ENCODE results near the gene CACNA1D.
"Not testable (repeated sequence)": the region's sequence is repeated elsewhere in the genome, so short reads cannot be mapped to it uniquely, and the experiment has no call there.

The CACNA1D gene

DNA sequence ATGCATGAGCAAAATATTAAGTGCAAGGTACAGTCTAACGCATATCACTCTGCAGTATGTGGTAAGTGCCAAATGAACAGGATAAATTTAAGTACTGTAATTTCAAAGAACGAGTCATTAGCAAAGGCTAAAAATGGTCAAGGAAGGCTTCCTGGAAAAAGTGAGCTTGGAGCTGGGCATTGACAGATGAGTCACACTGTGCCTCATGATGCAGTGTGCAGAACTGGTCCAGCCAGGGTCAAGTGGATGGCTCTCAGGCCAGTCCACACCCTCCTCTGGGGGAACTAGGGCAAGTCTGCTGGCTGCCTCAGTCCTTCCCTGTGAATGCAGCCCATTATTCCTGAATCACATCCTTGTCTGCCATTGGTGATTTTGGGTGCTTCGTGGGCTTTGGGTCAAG is 76.3 kb downstream of the CACNA1D start:
- H3K79me2 ChIP-seq (ENCODE audit: control insufficient read depth, insufficient read depth, low read length, unreplicated experiment), result no peaks in the 10 kb centered on the region
- no peak overlapping the region for H3K4me3 ChIP-seq (ENCODE audit: low read depth, low read length)
- no peaks in the 10 kb centered on the region for H3K4me1 ChIP-seq (ENCODE audit: control insufficient read depth, insufficient read depth, low read length, unreplicated experiment)
- 0 out of 2 replicates have a peak, but pooled peaks cover 5% of the 10 kb centered on the region for H3K27me3 ChIP-seq (ENCODE audit: insufficient read depth, low read length)
- no peaks in the 10 kb centered on the region for H3K36me3 ChIP-seq (ENCODE audit: insufficient read depth, low read length)
- no peak overlapping the region for H3K27ac ChIP-seq (ENCODE audit: low read depth, low read length)
- no peak overlapping the region for H2AFZ ChIP-seq (ENCODE audit: low read length, unreplicated experiment)

DNA sequence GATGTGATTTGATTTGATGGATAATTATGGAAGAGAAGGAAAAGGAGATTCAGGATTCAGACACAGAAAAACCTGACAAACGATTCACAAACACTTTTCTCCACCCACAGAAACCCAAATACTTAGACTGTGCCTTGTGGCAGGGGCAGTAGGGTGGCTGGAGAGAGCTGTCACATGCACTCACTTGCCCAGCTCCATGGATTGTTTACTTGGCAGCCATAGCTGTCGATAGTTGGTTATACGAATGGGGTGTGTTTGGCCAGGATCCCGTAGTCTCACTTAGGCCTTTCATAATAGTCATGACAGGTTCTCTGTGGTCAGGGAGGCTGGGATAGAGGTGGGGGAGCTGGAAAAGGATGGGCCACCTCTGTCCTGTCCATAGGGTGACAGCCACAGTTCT is 76.9 kb downstream of the CACNA1D start:
- no peak overlapping the region for H2AFZ ChIP-seq (ENCODE audit: low read length, unreplicated experiment)
- H3K27me3 ChIP-seq (ENCODE audit: insufficient read depth, low read length), result 0 out of 2 replicates have a peak, but pooled peaks cover under 1% of the 10 kb centered on the region
- no peak overlapping the region for H3K4me3 ChIP-seq (ENCODE audit: low read depth, low read length)
- no peaks in the 10 kb centered on the region for H3K4me1 ChIP-seq (ENCODE audit: control insufficient read depth, insufficient read depth, low read length, unreplicated experiment)
- H3K27ac ChIP-seq (ENCODE audit: low read depth, low read length), result no peak overlapping the region
- H3K79me2 ChIP-seq (ENCODE audit: control insufficient read depth, insufficient read depth, low read length, unreplicated experiment), result no peaks in the 10 kb centered on the region
- no peaks in the 10 kb centered on the region for H3K36me3 ChIP-seq (ENCODE audit: insufficient read depth, low read length)

DNA sequence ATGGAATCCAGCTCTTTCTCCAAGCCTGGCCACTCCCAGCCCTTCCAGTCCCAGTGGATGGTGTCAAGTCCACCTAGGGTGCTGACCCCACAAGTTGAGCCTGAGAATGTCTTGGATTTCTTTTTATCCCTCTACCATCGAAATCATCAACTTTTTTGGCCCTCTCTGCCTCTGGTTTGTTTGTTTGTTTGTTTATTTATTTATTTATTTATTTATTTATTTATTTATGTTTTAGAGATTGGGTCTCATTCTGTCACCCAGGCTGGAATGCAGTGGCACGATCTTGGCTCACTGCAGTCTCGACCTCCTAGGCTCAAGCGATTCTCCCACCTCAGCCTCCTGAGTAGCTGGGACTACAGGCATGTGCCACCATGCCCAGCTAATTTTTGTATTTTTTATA is 77.8 kb downstream of the CACNA1D start:
- H3K79me2 ChIP-seq (ENCODE audit: control insufficient read depth, insufficient read depth, low read length, unreplicated experiment); H3K4me1 ChIP-seq (ENCODE audit: control insufficient read depth, insufficient read depth, low read length, unreplicated experiment); H3K27ac ChIP-seq (ENCODE audit: low read depth, low read length); H2AFZ ChIP-seq (ENCODE audit: low read length, unreplicated experiment); H3K36me3 ChIP-seq (ENCODE audit: insufficient read depth, low read length); H3K27me3 ChIP-seq (ENCODE audit: insufficient read depth, low read length); H3K4me3 ChIP-seq (ENCODE audit: low read depth, low read length): not testable (repeated sequence)

DNA sequence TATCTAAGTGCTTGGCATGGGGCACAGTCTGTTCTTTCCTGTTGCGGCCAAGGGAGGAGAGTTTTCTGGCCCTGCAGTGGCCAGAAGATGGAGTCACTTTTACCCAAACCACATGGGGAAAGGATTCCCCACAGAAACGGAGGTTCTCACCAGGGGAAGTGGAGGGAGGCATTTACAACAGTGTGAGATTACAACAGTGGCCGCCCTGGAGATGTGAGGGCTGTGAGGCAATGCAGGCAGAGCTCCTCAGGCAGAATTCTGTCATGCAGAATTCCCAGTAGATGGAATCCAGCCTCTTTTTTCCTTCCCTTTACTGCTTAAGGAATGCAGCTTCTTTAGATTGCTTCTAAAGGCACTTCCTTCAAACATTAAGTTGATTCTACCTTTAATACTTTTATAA is 83.1 kb downstream of the CACNA1D start:
- no peaks in the 10 kb centered on the region; the same call in 1 of the 2 replicates for H3K27me3 ChIP-seq (ENCODE audit: insufficient read depth, low read length)
- no peak overlapping the region for H3K27ac ChIP-seq (ENCODE audit: low read depth, low read length)

DNA sequence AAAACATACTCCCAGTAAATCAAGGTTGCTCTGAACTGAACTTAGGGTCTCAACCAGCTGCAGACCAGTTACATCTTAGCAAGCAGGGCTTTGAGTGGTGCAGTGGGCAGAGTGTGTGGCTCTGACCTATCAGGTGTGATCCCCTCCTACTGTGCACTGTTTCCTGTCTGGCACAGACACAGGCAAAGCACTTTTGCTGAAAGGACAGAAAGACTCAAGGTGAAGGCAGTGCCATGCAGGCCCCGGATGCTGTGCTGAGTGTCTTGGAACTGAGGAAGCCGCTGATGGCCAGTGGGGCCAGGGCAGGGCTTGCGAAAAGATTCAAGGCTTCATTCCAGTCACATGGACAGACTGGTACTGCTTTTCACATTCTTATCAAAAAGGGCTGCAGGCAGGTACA is 85.2 kb downstream of the CACNA1D start:
- Histone ChIP-seq H2AFZ (ENCODE audit: low read length, unreplicated experiment) (no peak overlapping the region), H3K79me2 (ENCODE audit: control insufficient read depth, insufficient read depth, low read length, unreplicated experiment) (no peaks in the 10 kb centered on the region), H3K4me3 (ENCODE audit: low read depth, low read length) (no peak overlapping the region), H3K36me3 (ENCODE audit: insufficient read depth, low read length) (no peaks in the 10 kb centered on the region), H3K27me3 (ENCODE audit: insufficient read depth, low read length) (peaks cover 10% of the 10 kb centered on the region; the same call in 1 of the 2 replicates), H3K4me1 (ENCODE audit: control insufficient read depth, insufficient read depth, low read length, unreplicated experiment) (no peaks in the 10 kb centered on the region), H3K27ac (ENCODE audit: low read depth, low read length) (no peak overlapping the region)

More for the DNA sequence above, 83.1 kb downstream of the CACNA1D start:
- H3K36me3 ChIP-seq (ENCODE audit: insufficient read depth, low read length), result no peaks in the 10 kb centered on the region
- no peak overlapping the region for H3K4me3 ChIP-seq (ENCODE audit: low read depth, low read length)
- no peak overlapping the region for H2AFZ ChIP-seq (ENCODE audit: low read length, unreplicated experiment)
- H3K4me1 ChIP-seq (ENCODE audit: control insufficient read depth, insufficient read depth, low read length, unreplicated experiment), result no peaks in the 10 kb centered on the region
- no peaks in the 10 kb centered on the region for H3K79me2 ChIP-seq (ENCODE audit: control insufficient read depth, insufficient read depth, low read length, unreplicated experiment)

DNA sequence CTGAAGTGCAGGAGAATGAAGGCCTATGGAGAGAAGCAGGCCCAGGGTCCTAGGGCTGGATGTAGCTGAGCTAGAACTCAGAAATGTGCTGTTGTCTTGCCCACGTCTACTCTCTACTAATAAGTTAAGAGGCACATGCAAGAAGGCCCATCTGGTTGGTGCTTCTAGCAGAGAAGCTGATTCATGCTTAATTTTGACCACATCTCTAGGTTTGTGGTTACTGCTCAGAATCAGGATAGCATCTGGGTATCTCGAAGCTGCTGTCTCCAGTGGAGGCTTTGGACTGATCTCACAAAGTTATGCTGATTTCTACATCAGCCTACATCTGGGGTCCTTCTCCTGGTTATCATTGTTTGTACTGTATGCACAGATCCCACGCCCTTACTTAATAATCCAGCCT is 87.3 kb downstream of the CACNA1D start:
- Histone ChIP-seq H3K79me2 (ENCODE audit: control insufficient read depth, insufficient read depth, low read length, unreplicated experiment) (no peaks in the 10 kb centered on the region), H2AFZ (ENCODE audit: low read length, unreplicated experiment) (no peak overlapping the region), H3K27me3 (ENCODE audit: insufficient read depth, low read length) (peaks cover 10% of the 10 kb centered on the region; the same call in 1 of the 2 replicates), H3K27ac (ENCODE audit: low read depth, low read length) (no peak overlapping the region), H3K4me3 (ENCODE audit: low read depth, low read length) (no peak overlapping the region), H3K4me1 (ENCODE audit: control insufficient read depth, insufficient read depth, low read length, unreplicated experiment) (no peaks in the 10 kb centered on the region), H3K36me3 (ENCODE audit: insufficient read depth, low read length) (no peaks in the 10 kb centered on the region)

DNA sequence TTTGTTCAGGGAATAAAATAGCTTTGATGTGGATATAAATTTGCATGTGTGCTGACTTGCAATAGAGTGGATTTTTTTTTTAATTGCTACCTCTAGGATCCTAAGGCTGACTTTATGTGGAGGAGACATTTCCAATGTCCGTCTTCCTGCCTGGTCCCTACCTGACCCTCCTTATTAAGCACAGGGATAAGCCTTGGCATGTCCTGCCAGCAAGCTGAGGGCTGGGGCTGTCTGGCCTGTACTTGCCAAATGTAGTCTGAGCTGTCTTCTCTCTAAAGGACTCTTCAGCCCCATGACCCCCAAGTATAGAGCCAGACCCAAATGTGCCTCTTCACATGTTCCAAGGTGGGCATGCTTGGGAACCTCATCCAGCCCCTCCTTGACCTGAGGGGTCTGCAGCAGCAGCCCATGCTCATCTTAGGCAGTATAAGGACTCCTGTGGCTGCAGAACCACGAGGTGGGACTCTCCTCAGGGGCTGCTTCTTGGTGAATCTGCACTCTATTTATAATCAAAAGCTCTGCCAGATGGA is 88.8 kb downstream of the CACNA1D start:
- no peaks in the 10 kb centered on the region for H3K4me1 ChIP-seq (ENCODE audit: control insufficient read depth, insufficient read depth, low read length, unreplicated experiment)
- no peak overlapping the region for H2AFZ ChIP-seq (ENCODE audit: low read length, unreplicated experiment)
- no peak overlapping the region for H3K27ac ChIP-seq (ENCODE audit: low read depth, low read length)
- no peak overlapping the region for H3K4me3 ChIP-seq (ENCODE audit: low read depth, low read length)
- H3K79me2 ChIP-seq (ENCODE audit: control insufficient read depth, insufficient read depth, low read length, unreplicated experiment), result no peaks in the 10 kb centered on the region
- H3K27me3 ChIP-seq (ENCODE audit: insufficient read depth, low read length), result peaks cover 10% of the 10 kb centered on the region; the same call in 1 of the 2 replicates
- no peaks in the 10 kb centered on the region for H3K36me3 ChIP-seq (ENCODE audit: insufficient read depth, low read length)

DNA sequence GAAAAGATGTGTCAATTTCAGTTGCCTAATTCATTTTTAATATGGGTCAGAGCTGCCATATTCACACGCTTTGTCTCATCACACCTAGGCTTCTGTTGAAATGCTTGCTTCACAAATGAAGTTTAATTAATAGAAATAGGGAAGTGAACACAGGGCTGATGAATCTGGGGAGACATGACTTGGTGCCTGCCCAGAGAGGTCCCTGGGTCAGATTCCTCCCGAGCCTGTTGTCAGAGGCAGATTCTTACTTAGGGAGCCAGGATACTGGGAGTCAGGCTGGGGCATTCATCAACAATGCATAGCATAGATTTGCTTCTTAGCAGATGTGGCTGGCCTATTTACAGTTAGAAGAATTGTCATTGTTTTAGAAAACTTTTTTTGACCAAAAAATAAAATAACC is 90.6 kb downstream of the CACNA1D start:
- Histone ChIP-seq H3K4me1 (ENCODE audit: control insufficient read depth, insufficient read depth, low read length, unreplicated experiment) (no peaks in the 10 kb centered on the region), H3K4me3 (ENCODE audit: low read depth, low read length) (no peak overlapping the region), H2AFZ (ENCODE audit: low read length, unreplicated experiment) (no peak overlapping the region), H3K27me3 (ENCODE audit: insufficient read depth, low read length) (peaks cover 10% of the 10 kb centered on the region; the same call in 1 of the 2 replicates), H3K36me3 (ENCODE audit: insufficient read depth, low read length) (no peaks in the 10 kb centered on the region), H3K79me2 (ENCODE audit: control insufficient read depth, insufficient read depth, low read length, unreplicated experiment) (no peaks in the 10 kb centered on the region), H3K27ac (ENCODE audit: low read depth, low read length) (no peak overlapping the region)

DNA sequence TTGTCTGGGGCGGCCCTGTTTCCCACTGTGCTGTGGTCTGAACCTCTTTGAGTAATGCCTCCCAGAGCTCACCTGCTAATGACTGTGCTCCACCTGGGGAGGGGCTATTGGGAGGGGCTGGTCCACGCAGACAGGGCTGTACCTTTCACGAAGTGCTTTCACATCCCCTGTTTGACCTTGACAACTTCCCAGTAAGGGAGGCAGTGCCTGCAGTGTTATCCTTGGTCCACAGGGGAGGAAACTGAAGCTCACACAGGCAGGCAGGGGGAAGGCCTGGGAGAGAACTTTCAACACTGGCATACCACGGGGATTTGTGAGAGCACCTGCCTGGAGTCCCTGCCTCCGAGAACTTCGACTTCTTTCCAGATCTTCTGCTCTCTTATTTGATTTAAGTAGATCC is 91.2 kb downstream of the CACNA1D start:
- Histone ChIP-seq H2AFZ (ENCODE audit: low read length, unreplicated experiment) (no peak overlapping the region), H3K4me3 (ENCODE audit: low read depth, low read length) (no peak overlapping the region), H3K36me3 (ENCODE audit: insufficient read depth, low read length) (no peaks in the 10 kb centered on the region), H3K27me3 (ENCODE audit: insufficient read depth, low read length) (0 out of 2 replicates have a peak, but pooled peaks cover 10% of the 10 kb centered on the region), H3K4me1 (ENCODE audit: control insufficient read depth, insufficient read depth, low read length, unreplicated experiment) (no peaks in the 10 kb centered on the region), H3K27ac (ENCODE audit: low read depth, low read length) (no peak overlapping the region), H3K79me2 (ENCODE audit: control insufficient read depth, insufficient read depth, low read length, unreplicated experiment) (no peaks in the 10 kb centered on the region)

DNA sequence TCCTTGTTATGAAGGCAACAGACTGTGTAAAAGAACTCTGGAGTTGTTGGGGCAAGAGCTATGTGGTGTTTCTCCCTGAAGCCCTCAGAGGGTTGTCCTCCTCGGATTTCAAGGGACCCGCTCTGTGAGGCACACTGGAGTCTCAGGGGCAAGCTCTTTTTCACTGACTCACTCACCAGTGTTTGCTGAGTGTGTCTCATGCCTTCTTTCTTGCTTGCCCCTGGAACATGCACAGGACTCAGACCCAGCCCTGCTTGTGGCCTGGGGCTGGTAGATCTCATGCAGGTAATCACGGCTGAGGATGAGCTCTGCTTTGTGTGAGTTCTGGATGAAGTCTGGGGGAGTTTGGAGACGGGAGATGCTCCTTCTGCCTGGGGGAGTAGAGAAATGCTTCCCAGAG is 93.7 kb downstream of the CACNA1D start:
- Histone ChIP-seq H3K27ac (ENCODE audit: low read depth, low read length) (no peak overlapping the region), H3K79me2 (ENCODE audit: control insufficient read depth, insufficient read depth, low read length, unreplicated experiment) (no peaks in the 10 kb centered on the region), H3K4me1 (ENCODE audit: control insufficient read depth, insufficient read depth, low read length, unreplicated experiment) (no peaks in the 10 kb centered on the region), H3K36me3 (ENCODE audit: insufficient read depth, low read length) (no peaks in the 10 kb centered on the region), H2AFZ (ENCODE audit: low read length, unreplicated experiment) (no peak overlapping the region), H3K4me3 (ENCODE audit: low read depth, low read length) (no peak overlapping the region), H3K27me3 (ENCODE audit: insufficient read depth, low read length) (0 out of 2 replicates have a peak, but pooled peaks cover 4% of the 10 kb centered on the region)

DNA sequence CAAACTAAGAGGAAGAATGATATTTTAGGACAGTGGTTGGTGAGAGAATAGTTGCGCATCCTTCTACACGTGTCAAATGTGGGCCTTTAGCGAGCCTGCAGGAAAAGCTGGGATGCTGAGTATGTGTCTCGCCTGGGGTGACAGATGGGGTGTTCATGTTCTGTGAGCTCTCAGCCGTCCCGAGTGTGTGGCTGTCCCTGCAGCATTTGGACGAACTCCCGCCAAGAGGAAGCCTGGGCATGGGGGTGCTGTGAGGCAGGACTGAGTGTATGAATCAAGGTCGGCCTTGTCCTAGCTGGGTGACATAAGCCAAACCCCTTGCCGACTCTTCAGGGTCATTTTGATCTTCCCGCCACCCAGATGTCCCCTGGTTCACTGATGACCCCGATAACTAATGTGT is 94.8 kb downstream of the CACNA1D start:
- H3K36me3 ChIP-seq (ENCODE audit: insufficient read depth, low read length), result no peaks in the 10 kb centered on the region
- no peaks in the 10 kb centered on the region for H3K4me1 ChIP-seq (ENCODE audit: control insufficient read depth, insufficient read depth, low read length, unreplicated experiment)
- H3K79me2 ChIP-seq (ENCODE audit: control insufficient read depth, insufficient read depth, low read length, unreplicated experiment), result no peaks in the 10 kb centered on the region
- H3K4me3 ChIP-seq (ENCODE audit: low read depth, low read length), result no peak overlapping the region
- H2AFZ ChIP-seq (ENCODE audit: low read length, unreplicated experiment), result no peak overlapping the region
- H3K27me3 ChIP-seq (ENCODE audit: insufficient read depth, low read length), result 0 out of 2 replicates have a peak, but pooled peaks cover 4% of the 10 kb centered on the region
- no peak overlapping the region for H3K27ac ChIP-seq (ENCODE audit: low read depth, low read length)

All from ACC112 (cell line).